ENCODE measurements around the gene DEPDC1B. TPM values are rescaled to one million over a fixed set of nuclear protein-coding genes. Genes with fewer than 3 reads are reported as not detected.
A peak's percentile ranks its signal among the peaks of the same experiment; 100 is the strongest.

The DEPDC1B gene
- total RNA-seq (ENCODE audit: unreplicated experiment): 6.4 TPM
- long read RNA-seq, partial matches to known transcripts: 0 of 2 reads
- long read RNA-seq, other reads (novel, unspliced or antisense): 1 of 2 reads

- Mint-ChIP-seq H3K36me3 (ENCODE audit: low read depth, unreplicated experiment) (peaks cover 9% of the 10 kb centered on the region), H3K27ac (ENCODE audit: unreplicated experiment) (peak within 1 kb of the TSS; percentile 84), H3K9me3 (ENCODE audit: unreplicated experiment) (peaks cover 5% of the 10 kb centered on the region), H3K4me1 (ENCODE audit: unreplicated experiment) (peaks cover 10% of the 10 kb centered on the region), H3K4me3 (ENCODE audit: unreplicated experiment) (peak within 1 kb of the TSS; percentile 97), H3K27me3 (ENCODE audit: unreplicated experiment) (peaks cover 6% of the 10 kb centered on the region)
- no peak for TF ChIP-seq CTCF (IDR thresholded peaks at IDR 0.05; ENCODE audit: unreplicated experiment)
- DNase-seq (ENCODE audit: low spot score): peak; percentile 90
Measured at GRCh38 chr5:60699609-60700415, at the start of gene DEPDC1B. Gene DEPDC1B (minus strand): TSS chr5:60700166. CDS start chr5:60700093, 73 bp downstream.

- H3K4me1 Mint-ChIP-seq (ENCODE audit: unreplicated experiment): peaks cover 6% of the 10 kb centered on the region
- TF ChIP-seq CTCF (IDR thresholded peaks at IDR 0.05; ENCODE audit: unreplicated experiment): no peak
- peaks cover 7% of the 10 kb centered on the region for H3K36me3 Mint-ChIP-seq (ENCODE audit: low read depth, unreplicated experiment)
- no peak overlapping the region for H3K4me3 Mint-ChIP-seq (ENCODE audit: unreplicated experiment)
- H3K27me3 Mint-ChIP-seq (ENCODE audit: unreplicated experiment): peaks cover 5% of the 10 kb centered on the region
- no peaks in the 10 kb centered on the region for H3K9me3 Mint-ChIP-seq (ENCODE audit: unreplicated experiment)
- no peak for DNase-seq (ENCODE audit: low spot score)
- no peak overlapping the region for H3K27ac Mint-ChIP-seq (ENCODE audit: unreplicated experiment)
Measured at GRCh38 chr5:60744682-60745081, 44.7 kb upstream of the DEPDC1B start.

GRCh38 chr5:60743511-60744314 is 43.7 kb upstream of the DEPDC1B start:
- H3K27me3 Mint-ChIP-seq (ENCODE audit: unreplicated experiment): peaks cover 5% of the 10 kb centered on the region
- no peak for TF ChIP-seq CTCF (IDR thresholded peaks at IDR 0.05; ENCODE audit: unreplicated experiment)
- H3K4me1 Mint-ChIP-seq (ENCODE audit: unreplicated experiment): peaks cover 6% of the 10 kb centered on the region
- H3K9me3 Mint-ChIP-seq (ENCODE audit: unreplicated experiment): no peaks in the 10 kb centered on the region
- no peak overlapping the region for H3K27ac Mint-ChIP-seq (ENCODE audit: unreplicated experiment)
- no peak overlapping the region for H3K4me3 Mint-ChIP-seq (ENCODE audit: unreplicated experiment)
- H3K36me3 Mint-ChIP-seq (ENCODE audit: low read depth, unreplicated experiment): peaks cover 7% of the 10 kb centered on the region
- DNase-seq (ENCODE audit: low spot score): no peak

GRCh38 chr5:60740322-60740721 is 40.4 kb upstream of the DEPDC1B start:
- no peaks in the 10 kb centered on the region for H3K9me3 Mint-ChIP-seq (ENCODE audit: unreplicated experiment)
- H3K4me3 Mint-ChIP-seq (ENCODE audit: unreplicated experiment): no peak overlapping the region
- peaks cover 12% of the 10 kb centered on the region for H3K4me1 Mint-ChIP-seq (ENCODE audit: unreplicated experiment)
- peaks cover 7% of the 10 kb centered on the region for H3K36me3 Mint-ChIP-seq (ENCODE audit: low read depth, unreplicated experiment)
- DNase-seq (ENCODE audit: low spot score): no peak
- no peak overlapping the region for H3K27ac Mint-ChIP-seq (ENCODE audit: unreplicated experiment)
- H3K27me3 Mint-ChIP-seq (ENCODE audit: unreplicated experiment): peaks cover 5% of the 10 kb centered on the region
- TF ChIP-seq CTCF (IDR thresholded peaks at IDR 0.05; ENCODE audit: unreplicated experiment): no peak

Data from endothelial cell (in vitro differentiated cells).